Psoas muscle (tissue), 8 donors: Measurements from ENCODE around the gene USF1. TPM values are rescaled to one million over a fixed set of nuclear protein-coding genes. Genes with fewer than 3 reads are reported as not detected.
A peak's percentile ranks its signal among the peaks of the same experiment; 100 is the strongest.

Source experiments
- ATAC-seq, 4 donors: fragments of 200-7000 bp; cut with Tn5 transposase; one replicate each; pipeline ENCODE4 v1.9.1; 2020; ENCODE audit warnings: moderate library complexity in 3 of 4, mild to moderate bottlenecking in 2 of 4
- DNase-seq, 2 donors: peaks; one replicate each; pipeline ENCODE4 v3.0.0-alpha.2; 2020
- H3K27ac ChIP-seq: fragments of 200-600 bp; one replicate; pipeline ENCODE4 v1.8.0; 2022
- H3K27me3 ChIP-seq, 3 donors: fragments of 200-600 bp in 1 of 3; one replicate each; pipeline versions ENCODE4 v1.6.1 to v1.8.0; 2013 to 2022; ENCODE audit warnings: low read length in 2 of 3, mild to moderate bottlenecking in 2 of 3, moderate library complexity in 1 of 3; ENCODE audit not compliant: insufficient read depth in 3 of 3
- H3K36me3 ChIP-seq, 2 donors: fragments of 200-600 bp in 1 of 2; one replicate each; pipeline versions ENCODE4 v1.6.1 to v1.8.0; 2013 to 2022; ENCODE audit warnings: low read depth in 1 of 2, mild to moderate bottlenecking in 1 of 2, moderate library complexity in 1 of 2; ENCODE audit not compliant: insufficient read depth in 1 of 2
- H3K4me1 ChIP-seq: fragments of 200-600 bp; one replicate; pipeline ENCODE4 v1.8.0; 2022
- H3K4me3 ChIP-seq: fragments of 200-600 bp; one replicate; pipeline ENCODE4 v1.8.0; 2022; ENCODE audit warnings: mild to moderate bottlenecking
- H3K9me3 ChIP-seq: fragments of 200-600 bp; one replicate; pipeline ENCODE4 v1.8.0; 2022
- CTCF ChIP-seq: fragments of 200-600 bp; IDR thresholded peaks from one replicate; pipeline ENCODE4 v1.8.0; 2022; ENCODE audit warnings: antibody characterized with exemption
- WGBS, 3 donors: extraction: QIAGEN DNeasy Blood & Tissue Kit; methylation state at CpG; one replicate each; pipeline versions ENCODE4 v1.1.6 to v1.1.7; 2013; 5-methylcytosine and 5-hydroxymethylcytosine counted together
- intact Hi-C, 2 donors: fragments of 100-400 bp; cut with DNase I; formaldehyde crosslinking; loops; one replicate each; pipeline versions ENCODE4 v1.11.0 to v1.14.2; 2022
- long read RNA-seq, 2 donors: library from polyadenylated mRNA; unstranded; transcript quantifications; one replicate each; pipeline ENCODE4 v2.0.0, GENCODE V29; 2021
- polyA plus RNA-seq, 3 donors: library from polyadenylated mRNA; stranded (reverse); fragments of 200-250 nt; gene quantifications; one replicate each; pipeline ENCODE4 v1.2.3, GENCODE V29; 2013
- total RNA-seq, 4 donors: library from RNA; stranded (reverse); fragmentation: NEBNext Ultra II Directional in 2 of 4; extraction: Animal tissue kit (Norgen Biotek cat#: 25700) in 2 of 4; gene quantifications; one replicate each; pipeline versions ENCODE4 v1.2.1 to v1.2.4, GENCODE V29; 2021 to 2023
- donor health status: healthy with polysubstance abuse.
- donor health status: DM: no; HTN: no; CAD: no; lungs with moderate emphysema.
- donor health status: Bipolar disorder and iron deficiency.
- donor health status: healthy.
- donor health status: DM: yes; HTN: yes; CAD: no.
- donor health status: DM: no; HTN: no; CAD: no.
- donor health status: DM: no; HTN: no; CAD: no.
- donor health status: DM: yes; HTN: yes; CAD: no.

Gene USF1
- total RNA-seq (10 to 100 TPM; 29.8 to 50.6 (median 37.3) TPM), polyA plus RNA-seq (10 to 100 TPM; 40.0 to 68.1 (median 58.8) TPM)
- long read RNA-seq, donor 1, transcript USF1-203 (11 exons, 1,807 nt) = major isoform, 13 of 18 reads
- long read RNA-seq, donor 1, partial matches to known transcripts = 1 of 18 reads
- long read RNA-seq, donor 1, other reads (novel, unspliced or antisense) = 2 of 18 reads
- long read RNA-seq, donor 2, transcript USF1-203 (11 exons, 1,807 nt) = major isoform, 30 of 47 reads
- long read RNA-seq, donor 2, transcript USF1-205 (11 exons, 1,092 nt) = minor isoform, 10 of 47 reads
- long read RNA-seq, donor 2, partial matches to known transcripts = 2 of 47 reads
- long read RNA-seq, donor 2, other reads (novel, unspliced or antisense) = 5 of 47 reads

GRCh38 chr1:161045736-161046604, at the start of gene USF1:
Gene USF1, minus strand, starts transcription at chr1:161045977. Its CDS starts 2,702 bp downstream, at chr1:161043275.
- H3K9me3 ChIP-seq = no peaks in the 10 kb centered on the region
- peaks cover 0 to 2% (median 0%) of the 10 kb centered on the region in 3 donors for H3K27me3 ChIP-seq
- ATAC-seq (peak; percentile 98 to 99 (median 98)), DNase-seq (peak; percentile 92 to 96)
- no peak for TF ChIP-seq CTCF
- WGBS, 3 donors = 0 to 1% (median 1%) methylated on average over 29 of the region's 29 CpGs
- intact Hi-C loops = loop anchor here (5.0 kb wide), 2 partner anchors 86 to 106 kb away; partner anchors contain the start of genes DEDD (in 1 of the 2) and UFC1 (in 1 of the 2)
- peaks cover 16% of the 10 kb centered on the region for H3K4me1 ChIP-seq
- H3K4me3 ChIP-seq = peak within 1 kb of the TSS; percentile 88
- peak within 1 kb of the TSS; percentile 91 for H3K27ac ChIP-seq
- peaks cover 8 to 22% of the 10 kb centered on the region in 2 donors for H3K36me3 ChIP-seq

- Histone ChIP-seq H3K27ac (no peak overlapping the region), H3K36me3 (peaks cover 6 to 13% of the 10 kb centered on the region in 2 donors), H3K4me3 (no peak overlapping the region), H3K27me3 (no peaks in the 10 kb centered on the region), H3K4me1 (peaks cover 7% of the 10 kb centered on the region), H3K9me3 (no peaks in the 10 kb centered on the region)
- WGBS, 3 donors = 91 to 95% (median 93%) methylated on average over 6 of the region's 6 CpGs
- DNase-seq = peak in 1 of 2 donors; percentile 2
- intact Hi-C loops = loop anchor here (5.0 to 10.0 kb wide), 3 partner anchors 53 to 370 kb away; no protein-coding TSS in a partner anchor
- ATAC-seq = no peak
- TF ChIP-seq CTCF = no peak
Measured at GRCh38 chr1:161095230-161095629, 49.5 kb upstream of the USF1 start.

- TF ChIP-seq CTCF = no peak
- DNase-seq = no peak
- Histone ChIP-seq H3K9me3 (no peaks in the 10 kb centered on the region), H3K36me3 (peaks cover 0 to 5% of the 10 kb centered on the region in 2 donors), H3K27me3 (no peaks in the 10 kb centered on the region), H3K4me3 (no peak overlapping the region), H3K27ac (no peak overlapping the region), H3K4me1 (peaks cover 7% of the 10 kb centered on the region)
- 89 to 99% (median 97%) methylated on average over 14 of the region's 14 CpGs for whole genome bisulfite sequencing, 3 donors
- intact Hi-C loops = loop anchor here (10.0 kb wide), 2 partner anchors 260 to 370 kb away; no protein-coding TSS in a partner anchor
- no peak for ATAC-seq
Measured at GRCh38 chr1:161094481-161094880, 48.7 kb upstream of the USF1 start.

- ATAC-seq = no peak
- no peak overlapping the region for H3K4me3 ChIP-seq
- DNase-seq = peak in 1 of 2 donors; percentile 16
- peaks cover 7% of the 10 kb centered on the region for H3K4me1 ChIP-seq
- no peaks in the 10 kb centered on the region for H3K9me3 ChIP-seq
- no peaks in the 10 kb centered on the region for H3K36me3 ChIP-seq
- WGBS, 3 donors = 80 to 90% (median 86%) methylated on average over 3 of the region's 3 CpGs
- H3K27ac ChIP-seq = no peak overlapping the region
- no peak for TF ChIP-seq CTCF
- intact Hi-C loops = loop anchor here (10.0 kb wide), 2 partner anchors 258 to 368 kb away; no protein-coding TSS in a partner anchor
- H3K27me3 ChIP-seq = no peaks in the 10 kb centered on the region
Measured at GRCh38 chr1:161092621-161093028, 46.8 kb upstream of the USF1 start.
